Ovary (tissue), 9 donors: Measurements from ENCODE around the gene NINJ1. TPM values are rescaled to one million over a fixed set of nuclear protein-coding genes. Genes with fewer than 3 reads are reported as not detected.

Experiments used
- DNase-seq, 5 donors: peaks; one replicate each; pipeline ENCODE4 v3.0.0-alpha.2; 2019 to 2020
- H3K27ac ChIP-seq, 2 donors: fragments of 200-600 bp; one replicate each; pipeline versions ENCODE4 v1.5.1 to v1.8.0; 2019 to 2022
- H3K27me3 ChIP-seq: fragments of 200-600 bp; one replicate; pipeline ENCODE4 v1.8.0; 2022
- H3K36me3 ChIP-seq: fragments of 200-600 bp; sonication (generic); one replicate; pipeline ENCODE4 v1.5.1; 2019
- H3K4me1 ChIP-seq: one replicate; pipeline ENCODE4 v1.8.1; 2013; ENCODE audit warnings: mild to moderate bottlenecking, moderate library complexity; ENCODE audit not compliant: insufficient read depth
- H3K4me3 ChIP-seq: fragments of 200-600 bp; sonication (generic); one replicate; pipeline ENCODE4 v1.5.1; 2017
- H3K9me3 ChIP-seq, 2 donors: fragments of 200-600 bp in 1 of 2; sonication (generic) in 1 of 2; one replicate each; pipeline versions ENCODE4 v1.5.1 to v1.8.1; 2013 to 2019; ENCODE audit warnings: mild to moderate bottlenecking in 1 of 2, moderate library complexity in 1 of 2
- EP300 ChIP-seq: sonication (generic); formaldehyde crosslinking; IDR thresholded peaks from one replicate; pipeline ENCODE4 v1.6.1; 2017; ENCODE audit warnings: antibody characterized with exemption
- POLR2A ChIP-seq: fragments of 450-650 bp; IDR thresholded peaks from one replicate; pipeline ENCODE4 v1.6.1; 2017; ENCODE audit warnings: antibody characterized with exemption, mild to moderate bottlenecking, moderate library complexity
- WGBS, 3 donors: extraction: QIAGEN DNeasy Blood & Tissue Kit in 1 of 3; methylation state at CpG; one replicate each; pipeline versions ENCODE4 v1.1.5 to v1.1.7; 2013 to 2017; 5-methylcytosine and 5-hydroxymethylcytosine counted together
- intact Hi-C, 4 donors: fragments of 100-400 bp; cut with DNase I; formaldehyde crosslinking; loops; one replicate each; pipeline versions ENCODE4 v1.11.0 to v1.15.1; 2022 to 2023
- polyA plus RNA-seq, 2 donors: library from polyadenylated mRNA; stranded (reverse); fragments of 200-250 nt in 1 of 2; fragments of 350-450 nt in 1 of 2; fragmentation: Illumina TruSeq in 1 of 2; extraction: RNeasy Lipid Tissue Mini Kit (QIAGEN cat#74804) in 1 of 2; gene quantifications; one replicate each; pipeline ENCODE4 v1.2.3, GENCODE V29; 2013 to 2014
- total RNA-seq, 7 donors: library from RNA; depleted of rRNA in 2 of 7; stranded (reverse); fragments of >200 nt in 2 of 7; fragmentation: NEBNext Ultra II Directional in 3 of 7; extraction: Animal tissue kit (Norgen Biotek cat#: 25700) in 3 of 7; gene quantifications; one replicate each; pipeline versions ENCODE4 v1.1.0 to v1.2.4, GENCODE V29; 2016 to 2023
- TF ChIP-seq, protein P1 (sequence below), 3 donors: fragments of 450-650 bp in 2 of 3; fragments of 200-600 bp in 1 of 3; IDR thresholded peaks; one replicate each; pipeline versions ENCODE4 v1.5.1 to v1.8.0; 2016 to 2022; ENCODE audit warnings: antibody characterized with exemption in 3 of 3, mild to moderate bottlenecking in 1 of 3
- donor health status: DM: no; HTN: no; CAD: no; lungs with moderate emphysema.
- donor health status: DM: no; HTN: no; CAD: no.
- donor health status: Bipolar disorder and iron deficiency.
- donor health status: DM: yes; HTN: yes; CAD: no.
- donor health status: DM: no; HTN: no; CAD: no.
- donor health status: DM: yes; HTN: yes; CAD: no.

Gene NINJ1
- total and polyA plus RNA-seq, 9 donors: 7.5 to 75.2 (median 40.6) TPM

DNA sequence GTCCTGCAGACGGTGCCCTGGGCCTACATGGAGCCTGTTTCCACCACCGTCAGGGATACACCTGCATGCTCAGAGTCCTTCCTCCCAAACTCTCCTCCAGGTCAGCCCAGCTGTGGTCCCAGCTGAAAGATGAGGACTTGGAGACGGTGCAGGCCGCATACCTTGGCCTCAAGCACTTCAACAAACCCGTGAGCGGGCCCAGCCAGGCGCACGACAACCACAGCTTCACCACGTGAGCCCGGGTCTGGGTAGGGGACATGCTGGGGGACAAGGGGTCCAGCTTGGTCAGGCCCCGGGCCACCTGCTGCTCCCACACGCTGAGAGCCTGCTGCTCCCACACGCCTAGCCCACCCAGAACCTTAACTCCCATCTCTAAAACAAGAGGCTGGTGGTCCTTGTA, 54.7 kb downstream of the NINJ1 start:
- intact Hi-C loops: no loop called here
- Histone ChIP-seq H3K27ac (no peak overlapping the region), H3K4me3 (no peak overlapping the region), H3K9me3 (no peaks in the 10 kb centered on the region), H3K4me1 (peaks cover 5% of the 10 kb centered on the region), H3K27me3 (no peaks in the 10 kb centered on the region), H3K36me3 (no peaks in the 10 kb centered on the region)
- 85 to 89% (median 89%) methylated on average over 13 of the region's 13 CpGs for WGBS, 3 donors
- peak in 4 of 5 donors; percentile 5 to 21 (median 15) for DNase-seq
- TF ChIP-seq POLR2A: no peak
- TF ChIP-seq EP300: no peak
- TF ChIP-seq, protein P1, sequence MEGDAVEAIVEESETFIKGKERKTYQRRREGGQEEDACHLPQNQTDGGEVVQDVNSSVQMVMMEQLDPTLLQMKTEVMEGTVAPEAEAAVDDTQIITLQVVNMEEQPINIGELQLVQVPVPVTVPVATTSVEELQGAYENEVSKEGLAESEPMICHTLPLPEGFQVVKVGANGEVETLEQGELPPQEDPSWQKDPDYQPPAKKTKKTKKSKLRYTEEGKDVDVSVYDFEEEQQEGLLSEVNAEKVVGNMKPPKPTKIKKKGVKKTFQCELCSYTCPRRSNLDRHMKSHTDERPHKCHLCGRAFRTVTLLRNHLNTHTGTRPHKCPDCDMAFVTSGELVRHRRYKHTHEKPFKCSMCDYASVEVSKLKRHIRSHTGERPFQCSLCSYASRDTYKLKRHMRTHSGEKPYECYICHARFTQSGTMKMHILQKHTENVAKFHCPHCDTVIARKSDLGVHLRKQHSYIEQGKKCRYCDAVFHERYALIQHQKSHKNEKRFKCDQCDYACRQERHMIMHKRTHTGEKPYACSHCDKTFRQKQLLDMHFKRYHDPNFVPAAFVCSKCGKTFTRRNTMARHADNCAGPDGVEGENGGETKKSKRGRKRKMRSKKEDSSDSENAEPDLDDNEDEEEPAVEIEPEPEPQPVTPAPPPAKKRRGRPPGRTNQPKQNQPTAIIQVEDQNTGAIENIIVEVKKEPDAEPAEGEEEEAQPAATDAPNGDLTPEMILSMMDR (IDR thresholded peaks at IDR 0.05): no peak

DNA sequence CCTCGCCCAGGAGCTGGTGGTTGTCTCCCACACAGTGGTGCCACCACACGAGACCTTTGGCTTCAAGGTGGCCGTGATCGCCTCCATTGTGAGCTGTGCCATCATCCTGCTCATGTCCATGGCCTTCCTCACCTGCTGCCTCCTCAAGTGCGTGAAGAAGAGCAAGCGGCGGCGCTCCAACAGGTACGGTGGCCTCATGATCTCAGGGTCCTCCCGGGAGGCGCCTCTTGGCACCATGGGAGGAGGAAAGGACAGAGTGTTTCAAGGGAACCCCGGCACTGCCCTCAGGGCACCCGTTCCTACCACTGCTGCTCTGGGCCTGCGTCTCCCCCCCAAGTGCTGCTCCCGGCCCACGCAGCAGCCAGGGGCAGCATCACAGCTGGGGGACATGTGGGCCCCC, 56.2 kb downstream of the NINJ1 start:
- TF ChIP-seq EP300: no peak
- TF ChIP-seq POLR2A: no peak
- TF ChIP-seq, protein P1 (IDR thresholded peaks at IDR 0.05): no peak
- H3K27me3 ChIP-seq: no peaks in the 10 kb centered on the region
- no peak overlapping the region for H3K4me3 ChIP-seq
- DNase-seq: peak in 1 of 5 donors; percentile 29
- H3K36me3 ChIP-seq: no peaks in the 10 kb centered on the region
- no peak overlapping the region for H3K27ac ChIP-seq
- intact Hi-C loops: no loop called here
- H3K9me3 ChIP-seq: no peaks in the 10 kb centered on the region
- peaks cover 10% of the 10 kb centered on the region for H3K4me1 ChIP-seq
- WGBS, 3 donors: 95 to 96% (median 95%) methylated on average over 16 of the region's 16 CpGs

DNA sequence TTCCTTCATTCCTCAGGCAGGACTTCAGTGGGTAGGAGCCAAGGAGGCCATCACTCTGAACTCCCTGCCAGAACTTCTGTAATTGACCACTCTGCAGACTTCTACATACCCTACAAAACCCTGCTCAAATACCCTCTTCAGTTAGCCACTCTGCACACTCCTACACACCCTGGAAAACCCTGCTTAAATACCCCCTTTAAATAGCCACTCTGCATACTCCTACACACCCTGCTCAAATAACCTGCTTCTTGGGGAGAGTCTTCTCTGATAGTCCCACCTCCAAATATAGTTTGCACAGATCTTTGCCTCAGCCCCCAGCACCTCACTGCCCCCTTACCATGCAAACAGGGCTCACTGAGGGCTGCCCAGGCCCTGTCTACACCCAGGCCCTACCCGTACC, 56.7 kb downstream of the NINJ1 start:
- peaks cover 13% of the 10 kb centered on the region for H3K4me1 ChIP-seq
- intact Hi-C loops: no loop called here
- no peak for TF ChIP-seq POLR2A
- TF ChIP-seq, protein P1 (IDR thresholded peaks at IDR 0.05): no peak
- TF ChIP-seq EP300: no peak
- DNase-seq: no peak
- 88 to 100% (median 97%) methylated on average over 1 of the region's 1 CpG for WGBS, 3 donors
- H3K9me3 ChIP-seq: no peaks in the 10 kb centered on the region
- H3K27ac ChIP-seq: no peak overlapping the region
- H3K27me3 ChIP-seq: no peaks in the 10 kb centered on the region
- H3K36me3 ChIP-seq: no peaks in the 10 kb centered on the region
- no peak overlapping the region for H3K4me3 ChIP-seq

DNA sequence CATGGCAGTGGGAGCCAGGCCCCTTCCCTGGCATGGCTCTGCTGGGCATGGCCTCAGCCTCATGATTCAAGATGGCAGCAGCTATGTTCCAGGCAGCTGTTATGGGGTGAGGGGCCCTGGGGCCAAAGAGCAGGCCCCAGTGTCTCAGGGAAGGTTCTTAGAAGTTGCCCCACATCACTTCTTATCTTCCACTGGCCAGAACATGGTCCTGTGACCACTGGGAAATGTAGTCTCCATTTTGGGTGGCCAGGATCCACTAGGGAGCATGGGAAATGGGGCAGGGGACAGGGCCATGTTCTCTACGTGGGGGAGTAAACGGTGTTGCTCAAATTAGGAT, 57.3 kb downstream of the NINJ1 start:
- no peak overlapping the region for H3K4me3 ChIP-seq
- no peaks in the 10 kb centered on the region for H3K27me3 ChIP-seq
- H3K27ac ChIP-seq: no peak overlapping the region
- H3K36me3 ChIP-seq: no peaks in the 10 kb centered on the region
- intact Hi-C loops: no loop called here
- TF ChIP-seq POLR2A (no peak), EP300 (no peak)
- TF ChIP-seq, protein P1 (IDR thresholded peaks at IDR 0.05): no peak
- H3K4me1 ChIP-seq: peaks cover 19% of the 10 kb centered on the region
- DNase-seq: no peak
- 83 to 95% (median 86%) methylated on average over 2 of the region's 2 CpGs for WGBS, 3 donors
- H3K9me3 ChIP-seq: no peaks in the 10 kb centered on the region
